ENCODE measurements around the gene ATL2.

ATL2 gene

DNA sequence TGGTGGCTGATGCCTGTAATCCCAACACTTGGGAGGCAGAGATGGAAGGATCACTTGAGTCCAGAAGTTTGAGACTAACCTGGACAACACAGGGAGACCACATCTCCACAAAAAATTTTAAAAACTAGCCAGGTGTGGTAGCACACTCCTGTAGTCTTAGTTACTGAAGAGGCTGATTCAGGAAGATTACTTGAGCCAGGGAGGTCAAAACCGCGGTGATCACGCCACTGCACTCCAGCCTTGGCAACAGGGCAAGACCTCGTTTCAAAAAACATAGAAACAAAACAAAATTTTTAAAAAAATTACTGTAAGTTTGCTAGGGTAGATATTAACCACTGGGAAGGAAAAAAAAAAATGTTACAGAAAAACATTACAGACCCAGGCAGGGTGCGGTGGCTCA lies 5.8 kb downstream of the ATL2 start:
- Histone ChIP-seq H3K9ac (ENCODE audit: low read depth, low read length) (no peak overlapping the region), H3K9me3 (ENCODE audit: control insufficient read depth, insufficient read depth, low read length) (no peaks in the 10 kb centered on the region), H3K4me1 (ENCODE audit: control insufficient read depth, insufficient read depth, low read length) (peaks cover 11% of the 10 kb centered on the region), H3K27ac (ENCODE audit: low read depth, low read length) (no peak overlapping the region), H3K4me3 (ENCODE audit: low read depth, low read length) (no peak overlapping the region), H3K36me3 (ENCODE audit: control insufficient read depth, insufficient read depth, low read length) (peaks cover 7% of the 10 kb centered on the region; the same call in 1 of the 2 replicates), H3K27me3 (ENCODE audit: control insufficient read depth, insufficient read depth, low read length) (no peaks in the 10 kb centered on the region)

DNA sequence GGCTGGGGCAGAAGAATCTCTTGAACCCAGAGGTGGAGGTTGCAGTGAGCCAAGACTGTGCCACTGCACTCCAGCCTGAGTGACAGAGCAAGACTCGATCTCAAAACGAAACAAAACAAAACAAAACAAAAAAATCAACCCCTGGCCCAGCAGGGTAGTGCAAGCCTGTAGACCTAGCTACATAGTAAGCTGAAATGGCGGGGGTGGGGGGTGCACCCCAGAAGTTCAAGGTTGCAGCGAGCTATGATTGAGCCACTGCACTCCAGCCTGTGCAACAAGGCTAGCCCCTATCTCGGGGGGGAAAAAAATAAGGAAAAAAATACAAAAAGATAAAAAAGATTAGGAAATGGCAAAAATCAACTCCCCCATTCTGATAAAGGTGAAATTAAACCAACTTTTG lies 6.4 kb downstream of the ATL2 start:
- Histone ChIP-seq H3K9me3 (ENCODE audit: control insufficient read depth, insufficient read depth, low read length) (no peaks in the 10 kb centered on the region), H3K4me1 (ENCODE audit: control insufficient read depth, insufficient read depth, low read length) (peaks cover 9% of the 10 kb centered on the region), H3K9ac (ENCODE audit: low read depth, low read length) (no peak overlapping the region), H3K36me3 (ENCODE audit: control insufficient read depth, insufficient read depth, low read length) (peaks cover 7% of the 10 kb centered on the region; the same call in 1 of the 2 replicates), H3K27me3 (ENCODE audit: control insufficient read depth, insufficient read depth, low read length) (no peaks in the 10 kb centered on the region), H3K4me3 (ENCODE audit: low read depth, low read length) (no peak overlapping the region), H3K27ac (ENCODE audit: low read depth, low read length) (no peak overlapping the region)

DNA sequence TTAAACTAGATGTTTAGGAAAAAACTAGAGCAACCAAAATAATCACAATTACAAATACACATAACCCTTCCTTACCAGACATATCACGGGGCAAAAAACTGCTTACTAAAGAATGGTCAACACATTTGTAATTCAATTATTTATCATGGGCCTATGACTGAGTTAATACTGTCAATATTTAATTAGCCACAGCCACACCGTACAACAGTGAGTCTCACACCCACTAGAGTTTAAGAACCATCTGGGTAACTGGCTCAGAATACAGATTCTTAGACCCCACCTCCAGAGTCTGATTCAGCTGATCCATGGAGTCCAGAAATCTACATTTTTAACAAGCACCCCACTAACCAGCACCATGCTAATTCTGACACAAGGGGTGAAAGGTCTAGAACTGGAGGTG lies 14.8 kb downstream of the ATL2 start:
- Histone ChIP-seq H3K4me3 (ENCODE audit: low read depth, low read length) (no peak overlapping the region), H3K27ac (ENCODE audit: low read depth, low read length) (no peak overlapping the region), H3K9me3 (ENCODE audit: control insufficient read depth, insufficient read depth, low read length) (no peaks in the 10 kb centered on the region), H3K27me3 (ENCODE audit: control insufficient read depth, insufficient read depth, low read length) (no peaks in the 10 kb centered on the region), H3K36me3 (ENCODE audit: control insufficient read depth, insufficient read depth, low read length) (no peaks in the 10 kb centered on the region), H3K4me1 (ENCODE audit: control insufficient read depth, insufficient read depth, low read length) (no peaks in the 10 kb centered on the region), H3K9ac (ENCODE audit: low read depth, low read length) (no peak overlapping the region)

DNA sequence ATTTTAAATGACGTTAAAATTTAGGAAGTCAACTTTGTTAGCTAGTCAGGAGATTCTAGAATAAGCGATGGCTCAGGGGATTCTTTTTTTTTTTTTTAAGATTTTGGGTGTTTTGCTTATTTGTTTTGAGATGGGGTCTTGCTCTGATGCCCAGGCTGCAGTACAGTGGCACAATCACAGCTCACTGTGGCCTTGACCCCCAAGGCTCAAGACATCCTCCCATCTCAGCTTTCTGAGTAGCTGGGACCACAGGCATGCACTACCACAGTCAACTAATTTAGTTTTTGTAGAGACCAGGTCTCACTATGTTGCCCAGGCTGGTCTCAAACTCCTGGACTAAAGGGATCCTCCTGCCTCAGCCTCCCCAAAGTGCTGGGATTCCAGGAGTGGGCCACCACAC lies 16.9 kb downstream of the ATL2 start:
- Histone ChIP-seq H3K27me3 (ENCODE audit: control insufficient read depth, insufficient read depth, low read length) (no peaks in the 10 kb centered on the region), H3K4me3 (ENCODE audit: low read depth, low read length) (no peak overlapping the region), H3K9me3 (ENCODE audit: control insufficient read depth, insufficient read depth, low read length) (no peaks in the 10 kb centered on the region), H3K36me3 (ENCODE audit: control insufficient read depth, insufficient read depth, low read length) (no peaks in the 10 kb centered on the region; the same call in 1 of the 2 replicates), H3K27ac (ENCODE audit: low read depth, low read length) (no peak overlapping the region), H3K4me1 (ENCODE audit: control insufficient read depth, insufficient read depth, low read length) (no peaks in the 10 kb centered on the region), H3K9ac (ENCODE audit: low read depth, low read length) (no peak overlapping the region)

DNA sequence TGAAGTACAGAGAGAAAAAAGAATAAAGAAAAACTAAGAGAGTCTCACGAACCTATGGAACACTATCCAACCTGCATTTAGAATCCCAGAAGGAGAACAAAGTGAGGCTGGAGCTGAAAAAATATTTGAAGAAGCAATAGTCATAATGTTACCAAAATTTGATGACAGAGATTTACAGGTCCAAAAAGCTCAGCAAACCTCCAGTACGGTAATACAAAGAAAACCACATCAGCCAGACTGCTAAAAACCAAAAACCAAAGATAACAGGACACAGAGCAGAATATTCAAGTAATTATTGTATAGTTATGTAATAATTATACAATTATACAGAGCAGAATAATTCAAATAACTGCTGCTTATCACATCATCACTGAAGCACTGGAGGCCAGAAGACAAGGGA lies 23.7 kb downstream of the ATL2 start:
- Histone ChIP-seq H3K4me1 (ENCODE audit: control insufficient read depth, insufficient read depth, low read length) (no peaks in the 10 kb centered on the region), H3K27me3 (ENCODE audit: control insufficient read depth, insufficient read depth, low read length) (no peaks in the 10 kb centered on the region), H3K9me3 (ENCODE audit: control insufficient read depth, insufficient read depth, low read length) (no peaks in the 10 kb centered on the region), H3K4me3 (ENCODE audit: low read depth, low read length) (no peak overlapping the region), H3K36me3 (ENCODE audit: control insufficient read depth, insufficient read depth, low read length) (no peaks in the 10 kb centered on the region; the same call in 1 of the 2 replicates), H3K9ac (ENCODE audit: low read depth, low read length) (no peak overlapping the region), H3K27ac (ENCODE audit: low read depth, low read length) (no peak overlapping the region)

DNA sequence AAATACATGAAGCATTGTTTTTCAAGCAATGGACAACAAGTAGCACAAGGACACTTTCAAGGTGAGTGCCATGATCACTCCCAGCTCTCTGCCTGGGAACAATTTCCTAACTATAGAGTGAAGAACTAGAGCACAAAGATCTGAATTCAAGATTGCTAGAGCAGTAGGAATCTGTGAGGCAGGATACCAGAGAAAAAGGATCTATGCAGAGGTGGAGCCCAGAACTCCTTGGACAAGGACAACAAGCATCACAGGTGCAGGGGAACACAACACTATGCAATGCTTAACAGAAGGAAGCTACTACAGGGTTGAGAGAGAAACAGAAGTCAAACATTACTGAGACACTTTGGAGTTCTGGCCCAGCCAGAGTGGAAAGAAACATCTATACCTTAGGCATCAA lies 24.7 kb downstream of the ATL2 start:
- no peaks in the 10 kb centered on the region for H3K27me3 ChIP-seq (ENCODE audit: control insufficient read depth, insufficient read depth, low read length)
- H3K4me1 ChIP-seq (ENCODE audit: control insufficient read depth, insufficient read depth, low read length) = no peaks in the 10 kb centered on the region
- no peak overlapping the region for H3K9ac ChIP-seq (ENCODE audit: low read depth, low read length)
- H3K36me3 ChIP-seq (ENCODE audit: control insufficient read depth, insufficient read depth, low read length) = no peaks in the 10 kb centered on the region; the same call in 1 of the 2 replicates
- no peak overlapping the region for H3K27ac ChIP-seq (ENCODE audit: low read depth, low read length)
- no peaks in the 10 kb centered on the region for H3K9me3 ChIP-seq (ENCODE audit: control insufficient read depth, insufficient read depth, low read length)
- H3K4me3 ChIP-seq (ENCODE audit: low read depth, low read length) = no peak overlapping the region

DNA sequence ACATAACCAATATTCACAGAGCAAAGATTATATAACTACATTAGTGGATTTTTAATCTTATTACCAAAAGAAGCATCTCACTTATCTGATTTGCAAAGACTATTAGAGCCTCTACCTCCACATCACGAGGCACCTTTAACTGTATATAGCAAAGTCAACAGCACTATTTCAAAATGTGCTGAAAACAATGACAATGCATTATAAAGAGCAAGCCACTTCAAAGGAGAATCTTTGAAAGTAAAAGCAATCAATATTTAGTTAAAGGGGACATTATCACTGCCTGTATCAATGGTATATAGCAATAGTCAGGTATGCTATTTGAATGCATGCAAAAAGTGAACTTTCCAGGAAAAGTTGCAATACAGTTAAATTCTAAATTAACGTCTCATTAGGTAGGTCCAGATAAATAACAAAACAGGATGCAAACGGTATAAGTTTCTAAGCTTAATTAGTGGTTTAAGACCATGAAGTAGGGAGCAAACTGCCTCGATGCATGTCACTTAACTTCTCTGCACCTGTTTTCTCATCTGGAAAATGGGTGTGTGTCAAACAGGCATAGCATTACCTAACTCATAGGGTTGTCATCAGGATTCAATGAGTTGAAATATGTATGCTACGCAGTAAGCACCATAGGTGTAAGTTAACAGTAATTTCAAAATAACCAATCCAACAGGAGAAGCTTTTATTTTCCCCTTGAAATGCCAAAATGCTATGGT lies 31.6 kb downstream of the ATL2 start:
- H3K36me3 ChIP-seq (ENCODE audit: control insufficient read depth, insufficient read depth, low read length) = peaks cover 31% of the 10 kb centered on the region
- no peaks in the 10 kb centered on the region for H3K4me1 ChIP-seq (ENCODE audit: control insufficient read depth, insufficient read depth, low read length)
- no peak overlapping the region for H3K4me3 ChIP-seq (ENCODE audit: low read depth, low read length)
- no peaks in the 10 kb centered on the region for H3K27me3 ChIP-seq (ENCODE audit: control insufficient read depth, insufficient read depth, low read length)
- H3K27ac ChIP-seq (ENCODE audit: low read depth, low read length) = no peak overlapping the region
- no peaks in the 10 kb centered on the region for H3K9me3 ChIP-seq (ENCODE audit: control insufficient read depth, insufficient read depth, low read length)
- H3K9ac ChIP-seq (ENCODE audit: low read depth, low read length) = no peak overlapping the region

DNA sequence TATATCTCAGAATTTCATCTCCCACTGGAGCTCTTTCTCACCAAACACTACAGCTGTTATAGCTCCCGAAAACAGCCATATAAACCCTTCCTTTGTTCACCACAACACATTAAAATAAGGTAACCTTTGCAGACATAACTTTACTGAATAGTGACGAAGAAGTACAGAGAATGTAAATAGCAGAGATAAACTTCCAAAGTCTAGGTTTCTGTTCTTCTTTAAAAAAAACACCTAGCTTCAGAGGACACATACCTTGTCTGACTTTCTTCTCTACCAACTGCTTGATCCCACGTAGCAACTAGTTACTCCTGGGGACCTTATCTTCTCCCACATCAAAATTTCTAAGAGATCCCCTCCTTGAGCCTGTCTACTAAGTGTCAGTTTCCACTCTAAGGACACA lies 32.3 kb downstream of the ATL2 start:
- Histone ChIP-seq H3K4me1 (ENCODE audit: control insufficient read depth, insufficient read depth, low read length) (no peaks in the 10 kb centered on the region), H3K36me3 (ENCODE audit: control insufficient read depth, insufficient read depth, low read length) (peaks cover 37% of the 10 kb centered on the region), H3K27ac (ENCODE audit: low read depth, low read length) (no peak overlapping the region), H3K9me3 (ENCODE audit: control insufficient read depth, insufficient read depth, low read length) (no peaks in the 10 kb centered on the region), H3K4me3 (ENCODE audit: low read depth, low read length) (no peak overlapping the region), H3K9ac (ENCODE audit: low read depth, low read length) (no peak overlapping the region), H3K27me3 (ENCODE audit: control insufficient read depth, insufficient read depth, low read length) (no peaks in the 10 kb centered on the region)

DNA sequence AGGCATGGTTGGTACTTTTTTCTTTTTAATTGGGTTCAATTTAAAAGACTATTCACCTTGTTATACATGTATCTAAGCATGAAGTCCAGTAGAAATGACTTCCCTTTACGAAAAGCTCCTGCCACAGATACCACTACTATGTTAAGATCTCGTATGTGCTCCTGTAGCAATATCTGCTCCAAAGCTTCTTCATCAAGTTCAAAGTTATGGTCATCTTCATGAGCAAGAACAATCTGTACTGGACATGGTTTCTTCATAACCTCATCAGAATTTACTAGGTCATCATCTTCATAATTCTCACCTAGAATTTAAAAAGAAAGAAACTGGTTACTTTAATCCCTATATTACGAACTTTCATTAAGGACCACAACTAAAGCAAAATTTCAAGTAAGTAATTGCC lies 33.9 kb downstream of the ATL2 start:
- Histone ChIP-seq H3K4me1 (ENCODE audit: control insufficient read depth, insufficient read depth, low read length) (no peaks in the 10 kb centered on the region), H3K9me3 (ENCODE audit: control insufficient read depth, insufficient read depth, low read length) (no peaks in the 10 kb centered on the region), H3K9ac (ENCODE audit: low read depth, low read length) (no peak overlapping the region), H3K4me3 (ENCODE audit: low read depth, low read length) (no peak overlapping the region), H3K27me3 (ENCODE audit: control insufficient read depth, insufficient read depth, low read length) (no peaks in the 10 kb centered on the region), H3K36me3 (ENCODE audit: control insufficient read depth, insufficient read depth, low read length) (peaks cover 40% of the 10 kb centered on the region), H3K27ac (ENCODE audit: low read depth, low read length) (no peak overlapping the region)

DNA sequence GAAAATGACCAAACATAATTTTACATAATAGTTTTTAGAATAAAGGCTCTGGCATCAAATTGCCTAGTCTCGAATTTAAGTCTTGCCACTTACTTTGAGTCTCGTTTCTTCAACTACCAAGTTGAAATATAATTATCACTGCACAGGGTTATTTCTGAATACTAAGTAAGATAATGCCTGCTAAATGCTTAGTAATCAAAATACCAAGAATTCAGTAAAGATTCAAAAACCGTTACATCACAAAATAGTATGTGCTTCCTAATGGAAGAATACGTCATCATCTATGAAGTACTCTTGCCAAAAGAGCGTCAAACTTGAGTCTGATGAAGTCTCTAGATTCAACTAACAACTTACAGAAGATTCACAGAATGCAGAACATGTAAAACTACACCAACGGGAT lies 40.5 kb downstream of the ATL2 start:
- no peak overlapping the region for H3K9ac ChIP-seq (ENCODE audit: low read depth, low read length)
- H3K9me3 ChIP-seq (ENCODE audit: control insufficient read depth, insufficient read depth, low read length) = no peaks in the 10 kb centered on the region

DNA sequence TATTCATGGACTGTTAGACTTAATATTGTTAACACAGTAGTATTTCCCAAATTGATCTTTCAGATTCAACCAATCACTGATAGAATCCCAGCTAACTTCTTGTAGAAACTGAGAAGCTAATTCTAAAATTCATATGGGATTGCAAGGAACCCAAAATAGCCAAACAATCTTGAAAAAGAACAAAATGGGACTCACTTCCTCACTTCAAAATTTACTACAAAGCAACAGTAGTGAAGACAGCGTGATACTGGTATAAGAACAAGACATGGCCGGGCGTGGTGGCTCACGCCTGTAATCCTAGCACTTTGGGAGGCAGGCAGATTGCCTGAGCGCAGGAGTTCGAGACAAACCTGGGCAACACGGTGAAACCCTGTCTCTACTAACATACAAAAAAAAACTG lies 46.3 kb downstream of the ATL2 start:
- Histone ChIP-seq H3K4me1 (ENCODE audit: control insufficient read depth, insufficient read depth, low read length) (no peaks in the 10 kb centered on the region), H3K9ac (ENCODE audit: low read depth, low read length) (no peak overlapping the region), H3K9me3 (ENCODE audit: control insufficient read depth, insufficient read depth, low read length) (0 out of 2 replicates have a peak, but pooled peaks cover 3% of the 10 kb centered on the region), H3K4me3 (ENCODE audit: low read depth, low read length) (no peak overlapping the region), H3K27ac (ENCODE audit: low read depth, low read length) (no peak overlapping the region), H3K27me3 (ENCODE audit: control insufficient read depth, insufficient read depth, low read length) (no peaks in the 10 kb centered on the region), H3K36me3 (ENCODE audit: control insufficient read depth, insufficient read depth, low read length) (peaks cover 12% of the 10 kb centered on the region; the same call in 1 of the 2 replicates)

More for the DNA sequence above, 40.5 kb downstream of the ATL2 start:
- no peaks in the 10 kb centered on the region for H3K4me1 ChIP-seq (ENCODE audit: control insufficient read depth, insufficient read depth, low read length)
- no peaks in the 10 kb centered on the region for H3K27me3 ChIP-seq (ENCODE audit: control insufficient read depth, insufficient read depth, low read length)
- no peak overlapping the region for H3K27ac ChIP-seq (ENCODE audit: low read depth, low read length)
- H3K36me3 ChIP-seq (ENCODE audit: control insufficient read depth, insufficient read depth, low read length) = peaks cover 44% of the 10 kb centered on the region
- H3K4me3 ChIP-seq (ENCODE audit: low read depth, low read length) = no peak overlapping the region

Measured in HUES48 (cell line).